Muscle layer of duodenum (tissue), 2 donors: Measurements from ENCODE around the gene NLRX1.
A peak's percentile ranks its signal among the peaks of the same experiment; 100 is the strongest.
"Not testable (repeated sequence)": the region's sequence is repeated elsewhere in the genome, so short reads cannot be mapped to it uniquely, and the experiment has no call there.

Experiments used
- H3K27ac ChIP-seq: one replicate; pipeline ENCODE4 v1.7.0; 2013; ENCODE audit warnings: mild to moderate bottlenecking, low read length
- H3K27me3 ChIP-seq: one replicate; pipeline ENCODE4 v1.7.0; 2013; ENCODE audit warnings: low read depth, mild to moderate bottlenecking, control low read depth, low read length
- H3K36me3 ChIP-seq, 2 donors: one replicate each; pipeline ENCODE4 v1.7.0; 2013; ENCODE audit warnings: low read length in 2 of 2, control low read depth in 1 of 2, mild to moderate bottlenecking in 1 of 2; ENCODE audit not compliant: insufficient read depth in 2 of 2, control insufficient read depth in 1 of 2
- H3K4me1 ChIP-seq, 2 donors: one replicate each; pipeline ENCODE4 v1.7.0; 2013; ENCODE audit warnings: low read length in 2 of 2, mild to moderate bottlenecking in 2 of 2, control low read depth in 1 of 2, moderate library complexity in 1 of 2; ENCODE audit not compliant: insufficient read depth in 2 of 2, control insufficient read depth in 1 of 2
- H3K4me3 ChIP-seq, 2 donors: one replicate each; pipeline ENCODE4 v1.7.0; 2013; ENCODE audit warnings: low read length in 2 of 2, low read depth in 1 of 2, mild to moderate bottlenecking in 1 of 2
- H3K9me3 ChIP-seq, 2 donors: one replicate each; pipeline ENCODE4 v1.7.0; 2013; ENCODE audit warnings: low read length in 2 of 2, control low read depth in 1 of 2, mild to moderate bottlenecking in 1 of 2; ENCODE audit not compliant: control insufficient read depth in 1 of 2
- donor health status: healthy.

Gene NLRX1

GRCh38 chr11:119201236-119201635, 32.7 kb downstream of the NLRX1 start:
- not testable (repeated sequence) for H3K4me1 ChIP-seq

GRCh38 chr11:119202554-119202953, 34.0 kb downstream of the NLRX1 start:
- Histone ChIP-seq H3K4me1 (peaks cover 5 to 6% of the 10 kb centered on the region in 2 donors), H3K27ac (no peak overlapping the region), H3K9me3 (no peaks in the 10 kb centered on the region), H3K27me3 (no peaks in the 10 kb centered on the region), H3K36me3 (no peaks in the 10 kb centered on the region), H3K4me3 (no peak overlapping the region)

More at GRCh38 chr11:119201236-119201635, 32.7 kb downstream of the NLRX1 start:
- H3K27ac ChIP-seq, H3K27me3 ChIP-seq, H3K9me3 ChIP-seq, H3K4me3 ChIP-seq, H3K36me3 ChIP-seq: not testable (repeated sequence)

GRCh38 chr11:119204066-119204465, 35.5 kb downstream of the NLRX1 start:
- no peak overlapping the region for H3K27ac ChIP-seq
- H3K36me3 ChIP-seq, result no peaks in the 10 kb centered on the region
- H3K4me1 ChIP-seq, result peaks cover 8% of the 10 kb centered on the region in 2 donors
- H3K27me3 ChIP-seq, result no peaks in the 10 kb centered on the region
- no peak overlapping the region for H3K4me3 ChIP-seq
- H3K9me3 ChIP-seq, result no peaks in the 10 kb centered on the region

GRCh38 chr11:119205080-119205479, 36.6 kb downstream of the NLRX1 start:
- H3K4me1 ChIP-seq, result peaks cover 8% of the 10 kb centered on the region in 2 donors
- no peaks in the 10 kb centered on the region for H3K27me3 ChIP-seq
- no peaks in the 10 kb centered on the region for H3K36me3 ChIP-seq
- peak overlapping the region; percentile 74 to 94 for H3K4me3 ChIP-seq
- H3K9me3 ChIP-seq, result no peaks in the 10 kb centered on the region
- peak overlapping the region; percentile 75 for H3K27ac ChIP-seq

- Histone ChIP-seq H3K4me1 (peaks cover 8% of the 10 kb centered on the region in 2 donors), H3K4me3 (peak within 1 kb of the TSS; percentile 89 to 94), H3K27me3 (no peaks in the 10 kb centered on the region), H3K9me3 (no peaks in the 10 kb centered on the region), H3K27ac (peak within 1 kb of the TSS; percentile 75), H3K36me3 (no peaks in the 10 kb centered on the region)
Observed at GRCh38 chr11:119205574-119206510, 37.3 kb downstream of the NLRX1 start, which contains the start of gene CBL. Gene CBL (plus strand): TSS chr11:119206339. CDS start chr11:119206418, 79 bp downstream.

GRCh38 chr11:119206511-119207414, 38.2 kb downstream of the NLRX1 start:
- Histone ChIP-seq H3K27me3 (no peaks in the 10 kb centered on the region), H3K4me1 (peaks cover 8% of the 10 kb centered on the region in 2 donors), H3K36me3 (no peaks in the 10 kb centered on the region), H3K9me3 (no peaks in the 10 kb centered on the region), H3K27ac (peak overlapping the region; percentile 73), H3K4me3 (peak overlapping the region; percentile 89 to 94)

GRCh38 chr11:119207415-119207960, 39.0 kb downstream of the NLRX1 start:
- no peaks in the 10 kb centered on the region for H3K9me3 ChIP-seq
- no peaks in the 10 kb centered on the region for H3K27me3 ChIP-seq
- no peaks in the 10 kb centered on the region for H3K36me3 ChIP-seq
- H3K27ac ChIP-seq, result peak overlapping the region; percentile 73
- peaks cover 8% of the 10 kb centered on the region in 2 donors for H3K4me1 ChIP-seq
- peak overlapping the region; percentile 89 to 94 for H3K4me3 ChIP-seq

GRCh38 chr11:119209186-119209585, 40.7 kb downstream of the NLRX1 start:
- Histone ChIP-seq H3K9me3 (no peaks in the 10 kb centered on the region), H3K27ac (no peak overlapping the region), H3K27me3 (no peaks in the 10 kb centered on the region), H3K4me3 (no peak overlapping the region), H3K4me1 (peaks cover 8% of the 10 kb centered on the region in 2 donors), H3K36me3 (no peaks in the 10 kb centered on the region)

- Histone ChIP-seq H3K4me1 (peaks cover 8% of the 10 kb centered on the region in 2 donors), H3K4me3 (no peak overlapping the region), H3K36me3 (no peaks in the 10 kb centered on the region), H3K27me3 (no peaks in the 10 kb centered on the region), H3K9me3 (no peaks in the 10 kb centered on the region), H3K27ac (no peak overlapping the region)
Observed at GRCh38 chr11:119210050-119210449, 41.5 kb downstream of the NLRX1 start.

GRCh38 chr11:119218141-119218878, 49.8 kb downstream of the NLRX1 start:
- Histone ChIP-seq H3K4me1 (peaks cover 0 to 8% of the 10 kb centered on the region in 2 donors), H3K4me3 (no peak overlapping the region), H3K27ac (no peak overlapping the region), H3K36me3 (no peaks in the 10 kb centered on the region), H3K9me3 (no peaks in the 10 kb centered on the region), H3K27me3 (no peaks in the 10 kb centered on the region)
